Prostate gland (tissue), 2 donors: Measurements from ENCODE around the gene LPP.

ENCODE experiments used
- CTCF ChIP-seq, 4 experiments: fragments of 200-600 bp in 2 of 4; fragments of 450-650 bp in 2 of 4; sonication (generic) in 2 of 4; IDR thresholded peaks; 1 replicate in 3 of 4; 2 replicates in 1 of 4; pipeline ENCODE4 v1.5.1; 2016 to 2019; ENCODE audit warnings: antibody characterized with exemption in 4 of 4, mild to moderate bottlenecking in 2 of 4, moderate library complexity in 2 of 4
- POLR2A ChIP-seq: fragments of 450-650 bp; IDR thresholded peaks from one replicate; pipeline ENCODE4 v1.6.1; 2016; ENCODE audit warnings: antibody characterized with exemption, mild to moderate bottlenecking
- POLR2AphosphoS5 ChIP-seq: sonication (generic); formaldehyde crosslinking; IDR thresholded peaks from one replicate; pipeline ENCODE4 v1.6.1; 2017; ENCODE audit warnings: antibody characterized with exemption

- TF ChIP-seq CTCF (IDR thresholded peaks at IDR 0.05), result no peak
- TF ChIP-seq POLR2A, result no peak
- TF ChIP-seq POLR2AphosphoS5, result no peak
These were observed 240.7 kb downstream of the LPP start for GRCh38 chr3:188394623-188395022.
